Motor neuron (in vitro differentiated cells): ENCODE measurements around the gene DPPA5. TPM values are rescaled to one million over a fixed set of nuclear protein-coding genes. Genes with fewer than 3 reads are reported as not detected.
"Not testable (repeated sequence)": the region's sequence is repeated elsewhere in the genome, so short reads cannot be mapped to it uniquely, and the experiment has no call there.

Experiments
- ATAC-seq, 8 experiments: fragments of 200-7000 bp; cut with Tn5 transposase; replicated peaks in 6 of 8; 2 replicates each; pipeline ENCODE4 v1.8.0; 2021; ENCODE audit warnings: mild to moderate bottlenecking in 8 of 8, moderate library complexity in 8 of 8
- H3K27ac ChIP-seq, 2 donors: fragments of 250-450 bp; sonication (Bioruptor Pico); 2 replicates each; pipeline ENCODE4 v1.9.0; 2021; ENCODE audit warnings: antibody characterized with exemption in 2 of 2, mild to moderate bottlenecking in 2 of 2, moderate library complexity in 1 of 2
- H3K4me1 ChIP-seq, 2 donors: fragments of 250-450 bp; sonication (Bioruptor Pico); replicated peaks in 1 of 2; 2 replicates each; pipeline ENCODE4 v1.6.1; 2021; ENCODE audit warnings: antibody characterized with exemption in 2 of 2, mild to moderate bottlenecking in 2 of 2, moderate library complexity in 1 of 2
- H3K4me3 ChIP-seq, 5 donors: fragments of 250-450 bp; sonication (Bioruptor Pico); 2 replicates each; pipeline ENCODE4 v1.9.0; 2021; ENCODE audit warnings: antibody characterized with exemption in 5 of 5, mild to moderate bottlenecking in 5 of 5, moderate library complexity in 4 of 5
- WGBS, 10 experiments: fragments of 450-650 bp; shearing (Covaris generic); methylation state at CpG; one replicate each; pipeline ENCODE4 v1.0.0; 2022; 5-methylcytosine and 5-hydroxymethylcytosine counted together
- in situ Hi-C, 9 experiments: fragments of 400-800 bp; cut with MboI; loops; one replicate each; pipeline ENCODE4 v1.15.0; 2021; ENCODE audit warnings: low sequenced_read_pairs in 9 of 9, low pct_unique_long_range_greater_than_20kb in 2 of 9; ENCODE audit not compliant: unreplicated experiment in 9 of 9
- total RNA-seq, 8 experiments: library from RNA; unstranded; fragments of 300-600 nt; gene quantifications; 2 replicates each; pipeline versions ENCODE4 v1.2.3 to v1.2.4, GENCODE V29; 2022

Gene DPPA5
- total RNA-seq, 8 experiments from 2014 or later, result not detected

DNA sequence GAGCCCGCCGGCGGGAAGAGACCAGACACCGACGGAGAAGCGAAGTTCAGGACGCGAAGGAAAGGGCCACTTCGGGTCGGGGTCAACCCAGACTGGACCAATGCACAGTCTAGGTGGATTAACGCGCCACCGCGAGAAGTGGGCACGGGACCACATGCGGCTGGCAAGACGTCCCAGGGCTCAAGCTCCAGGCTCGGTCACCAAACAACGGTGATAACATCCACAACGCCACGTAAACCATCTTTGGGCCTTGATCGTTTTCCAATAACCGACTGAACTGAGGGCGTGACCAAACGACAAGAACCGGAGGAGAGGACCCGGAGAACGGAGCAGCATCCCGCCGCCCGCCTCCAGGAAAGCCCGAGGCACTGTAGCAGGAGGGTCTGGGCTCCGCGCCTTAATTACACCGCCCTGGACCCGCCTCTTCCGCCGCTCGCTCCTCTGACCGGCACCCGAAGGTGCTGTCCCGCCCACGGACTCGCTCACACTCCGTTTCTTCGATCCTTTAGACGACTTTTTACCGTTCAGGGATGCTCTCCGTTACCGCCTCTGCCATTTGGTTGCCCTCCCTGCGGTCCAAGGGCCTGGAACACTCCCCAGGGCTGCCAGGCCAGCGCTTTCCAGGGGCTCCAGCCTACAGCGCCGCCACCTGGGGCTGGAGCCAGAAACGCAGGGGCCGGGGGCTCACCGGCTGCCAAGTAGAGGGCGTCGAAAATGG lies 44.1 kb downstream of the DPPA5 start:
- WGBS, 10 experiments, result 0 to 22% (median 8%) methylated on average over 1 to 34 of the region's 59 CpGs; no CpG with 5 or more reads in 2 of the 10 experiments
- Histone ChIP-seq H3K4me1 (no peaks in the 10 kb centered on the region), H3K4me3 (peak overlapping the region; percentile 40 to 63 (median 54)), H3K27ac (peak overlapping the region; percentile 17 to 38)
- in situ Hi-C loops, result no loop called here
- peak; percentile 64 to 92 (median 88) for ATAC-seq

DNA sequence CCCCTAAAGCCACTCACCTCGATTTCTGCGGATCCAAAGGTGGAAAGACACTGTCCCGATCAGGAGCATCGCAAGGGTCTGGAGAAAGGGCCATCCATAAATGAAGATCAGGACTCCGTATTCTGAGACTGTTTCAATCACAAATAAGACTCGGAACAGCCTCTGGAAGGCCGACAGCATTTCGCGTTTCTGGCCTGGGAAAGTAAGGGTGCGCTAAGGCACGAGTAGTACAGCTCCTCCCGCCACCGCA lies 44.6 kb downstream of the DPPA5 start:
- peak overlapping the region; percentile 40 to 63 (median 54) for H3K4me3 ChIP-seq
- H3K4me1 ChIP-seq, result no peaks in the 10 kb centered on the region
- no peak overlapping the region for H3K27ac ChIP-seq
- WGBS, 10 experiments, result 7 to 55% (median 18%) methylated on average over 3 to 10 of the region's 13 CpGs; no CpG with 5 or more reads in 5 of the 10 experiments
- in situ Hi-C loops, result no loop called here
- no peak for ATAC-seq

DNA sequence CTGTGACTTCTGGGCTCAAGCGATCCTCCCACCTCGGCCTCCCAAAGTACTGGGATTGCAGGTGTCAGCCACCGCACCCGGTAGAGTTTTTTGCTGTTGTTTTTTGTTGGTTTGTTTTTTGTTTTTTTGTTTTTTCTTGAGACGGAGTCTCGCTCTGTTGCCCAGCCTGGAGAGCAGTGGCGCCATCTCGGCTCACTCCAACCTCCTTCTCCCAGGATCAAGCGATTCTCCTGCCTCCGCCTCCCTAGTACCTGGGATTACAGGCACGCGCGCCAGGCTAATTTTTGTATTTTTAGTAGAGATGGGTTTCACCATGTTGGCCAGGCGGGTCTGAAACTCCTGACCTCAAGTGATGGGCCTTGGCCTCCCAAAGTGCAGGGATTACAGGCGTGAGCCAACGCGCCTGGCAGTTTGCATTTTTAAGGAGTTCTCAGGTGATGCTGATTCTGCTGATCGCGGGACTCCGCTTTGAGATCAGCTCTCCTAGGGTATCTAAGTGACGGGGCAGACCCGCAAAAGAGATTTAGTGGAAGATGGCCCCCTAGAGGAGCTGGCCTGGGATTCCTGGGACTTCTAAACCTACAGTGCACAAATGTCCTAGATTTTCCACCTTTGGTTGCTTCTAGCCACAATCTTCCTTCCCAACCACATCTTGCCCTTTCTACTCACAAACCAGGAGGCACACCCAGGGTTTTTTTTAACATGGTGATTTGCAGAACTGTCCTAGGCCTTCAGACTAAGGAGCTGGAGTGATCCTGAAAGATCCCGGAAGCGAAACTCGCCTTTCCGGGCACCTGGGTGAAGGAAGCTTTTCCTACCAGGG lies 45.2 kb downstream of the DPPA5 start:
- Histone ChIP-seq H3K4me1 (no peaks in the 10 kb centered on the region), H3K4me3 (peak overlapping the region; percentile 40 to 63 (median 54)), H3K27ac (no peak overlapping the region)
- peak in 4 of 8 experiments; percentile 11 to 20 (median 16) for ATAC-seq
- WGBS, 10 experiments, result 28 to 100% (median 90%) methylated on average over 2 to 24 of the region's 26 CpGs; no CpG with 5 or more reads in 1 of the 10 experiments
- in situ Hi-C loops, result no loop called here

DNA sequence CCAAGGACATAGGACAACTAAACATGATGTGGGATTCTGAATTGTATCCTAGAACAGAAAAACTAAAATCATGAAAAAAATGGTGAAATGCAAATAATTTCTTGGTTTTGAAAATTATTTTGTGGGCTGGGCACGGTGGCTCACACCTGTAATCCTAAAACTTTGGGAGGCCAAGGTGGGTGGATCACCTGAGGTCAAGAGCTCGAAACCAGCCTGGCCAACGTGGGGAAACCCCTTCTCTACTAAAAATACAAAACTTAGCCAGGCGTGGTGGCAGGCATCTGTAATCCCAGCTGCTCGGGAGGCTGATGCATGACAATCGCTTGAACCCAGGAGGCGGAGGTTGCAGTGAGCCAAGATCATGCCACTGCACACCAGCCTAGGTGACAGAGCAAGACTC lies 50.3 kb downstream of the DPPA5 start:
- H3K4me3 ChIP-seq, H3K4me1 ChIP-seq, ATAC-seq, in situ Hi-C loops, H3K27ac ChIP-seq: not testable (repeated sequence)
- 70 to 100% (median 90%) methylated on average over 1 to 7 of the region's 7 CpGs; no CpG with 5 or more reads in 3 of the 10 experiments for WGBS, 10 experiments

Other genes starting within 250 kb of the DPPA5 start
- 1 to 10 TPM in 2 of 8 experiments, under 1 TPM in 3, not detected in 3; 0.63 to 1.4 (median 1.00) TPM for gene KHDC1L, start 128.8 kb downstream of the DPPA5 start, total RNA-seq
- gene KHDC1, start 91.1 kb downstream of the DPPA5 start, total RNA-seq, result 10 to 100 TPM in 3 of 8 experiments, 1 to 10 TPM in 4, not detected in 1; 1.5 to 15.2 (median 8.3) TPM
- 1 to 10 TPM in 1 of 8 experiments, under 1 TPM in 3, not detected in 4; 0.29 to 1.0 (median 0.71) TPM for gene KHDC3L, start 8.4 kb upstream of the DPPA5 start, total RNA-seq
- not detected for gene OOEP, start 15.6 kb upstream of the DPPA5 start, total RNA-seq
- gene DDX43, start 40.6 kb upstream of the DPPA5 start, total RNA-seq, result under 1 TPM in 1 of 8 experiments, not detected in 7; 0.33 TPM
- 1 to 10 TPM in 1 of 8 experiments, under 1 TPM in 7; 0.14 to 1.0 (median 0.28) TPM for gene CGAS, start 98.0 kb upstream of the DPPA5 start, total RNA-seq
- 10 to 100 TPM; 18.9 to 35.1 (median 25.2) TPM for gene MTO1, start 107.5 kb upstream of the DPPA5 start, total RNA-seq
- gene EEF1A1, start 166.8 kb upstream of the DPPA5 start, total RNA-seq, result over 10,000 TPM in 7 of 8 experiments, 1,000 to 10,000 TPM in 1; 9,744 to 15,299 (median 11,254) TPM